Esophagus muscularis mucosa (tissue), 4 donors: ENCODE measurements around the gene LILRB3.

Source experiments
- EP300 ChIP-seq: sonication (generic); formaldehyde crosslinking; IDR thresholded peaks from one replicate; pipeline ENCODE4 v1.6.1; 2017; ENCODE audit warnings: antibody characterized with exemption
- POLR2A ChIP-seq: fragments of 450-650 bp; IDR thresholded peaks from one replicate; pipeline ENCODE4 v1.6.1; 2017; ENCODE audit warnings: antibody characterized with exemption, moderate library complexity, mild to moderate bottlenecking, low read depth
- POLR2AphosphoS5 ChIP-seq, 2 donors: sonication (generic); formaldehyde crosslinking; IDR thresholded peaks; one replicate each; pipeline ENCODE4 v1.6.1; 2017; ENCODE audit warnings: antibody characterized with exemption in 2 of 2
- TF ChIP-seq, protein P1 (sequence below), 3 experiments: fragments of 200-600 bp in 2 of 3; fragments of 450-650 bp in 1 of 3; sonication (generic) in 2 of 3; IDR thresholded peaks; one replicate each; pipeline ENCODE4 v1.5.1; 2017 to 2019; ENCODE audit warnings: antibody characterized with exemption in 3 of 3, mild to moderate bottlenecking in 2 of 3, moderate library complexity in 1 of 3

DNA sequence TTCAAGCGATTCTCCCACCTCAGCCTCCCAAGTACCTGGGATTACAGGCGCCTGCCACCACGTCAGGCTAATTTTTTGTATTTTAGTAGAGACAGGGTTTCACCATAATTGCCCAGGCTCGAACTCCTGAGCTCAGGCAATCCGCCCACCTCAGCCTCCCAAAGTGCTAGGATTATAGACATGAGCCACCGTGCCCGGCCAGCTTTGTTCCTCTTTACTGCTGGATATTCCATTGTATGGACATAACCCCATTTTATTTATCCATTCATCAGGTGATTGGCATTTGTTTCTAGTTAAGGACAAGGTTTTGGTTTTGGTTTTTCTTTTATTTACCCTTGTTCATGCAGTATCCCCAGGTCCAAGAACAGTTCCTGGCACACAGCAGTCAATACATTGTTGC, 26.3 kb downstream of the LILRB3 start:
- TF ChIP-seq EP300 (no peak), POLR2AphosphoS5 (IDR thresholded peaks at IDR 0.05) (no peak), POLR2A (no peak)
- TF ChIP-seq, protein P1, sequence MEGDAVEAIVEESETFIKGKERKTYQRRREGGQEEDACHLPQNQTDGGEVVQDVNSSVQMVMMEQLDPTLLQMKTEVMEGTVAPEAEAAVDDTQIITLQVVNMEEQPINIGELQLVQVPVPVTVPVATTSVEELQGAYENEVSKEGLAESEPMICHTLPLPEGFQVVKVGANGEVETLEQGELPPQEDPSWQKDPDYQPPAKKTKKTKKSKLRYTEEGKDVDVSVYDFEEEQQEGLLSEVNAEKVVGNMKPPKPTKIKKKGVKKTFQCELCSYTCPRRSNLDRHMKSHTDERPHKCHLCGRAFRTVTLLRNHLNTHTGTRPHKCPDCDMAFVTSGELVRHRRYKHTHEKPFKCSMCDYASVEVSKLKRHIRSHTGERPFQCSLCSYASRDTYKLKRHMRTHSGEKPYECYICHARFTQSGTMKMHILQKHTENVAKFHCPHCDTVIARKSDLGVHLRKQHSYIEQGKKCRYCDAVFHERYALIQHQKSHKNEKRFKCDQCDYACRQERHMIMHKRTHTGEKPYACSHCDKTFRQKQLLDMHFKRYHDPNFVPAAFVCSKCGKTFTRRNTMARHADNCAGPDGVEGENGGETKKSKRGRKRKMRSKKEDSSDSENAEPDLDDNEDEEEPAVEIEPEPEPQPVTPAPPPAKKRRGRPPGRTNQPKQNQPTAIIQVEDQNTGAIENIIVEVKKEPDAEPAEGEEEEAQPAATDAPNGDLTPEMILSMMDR (IDR thresholded peaks at IDR 0.05): no peak
